ENCODE measurements around the gene NDUFS8.

NDUFS8 gene

DNA sequence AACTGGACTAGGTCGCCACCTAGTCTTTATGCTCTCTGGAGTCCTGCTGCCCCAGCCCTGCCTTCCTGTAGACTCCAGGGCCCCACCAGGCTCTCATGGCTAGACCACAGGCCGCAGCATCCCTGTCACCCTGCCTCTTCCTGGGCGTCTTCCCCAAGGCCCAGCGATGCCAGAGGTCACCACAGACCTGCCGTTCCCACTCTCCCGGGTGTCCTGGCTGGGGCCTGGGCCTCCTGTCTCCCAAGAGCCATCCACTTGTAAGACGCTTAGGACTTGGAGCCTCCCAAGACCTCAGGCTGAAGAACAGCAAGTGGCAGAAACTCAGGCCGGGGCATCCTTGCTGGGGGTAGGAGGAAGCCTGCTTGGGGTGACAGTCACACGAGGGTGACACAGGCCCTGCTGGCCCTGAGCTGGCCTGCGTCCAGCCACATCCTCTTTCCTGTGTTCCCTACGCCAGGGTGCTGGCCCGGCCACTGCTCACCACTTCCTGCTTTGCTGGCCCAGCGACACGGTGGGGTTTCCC, 6.3 kb downstream of the NDUFS8 start:
- DNase-seq (ENCODE audit: low spot score): no peak

DNA sequence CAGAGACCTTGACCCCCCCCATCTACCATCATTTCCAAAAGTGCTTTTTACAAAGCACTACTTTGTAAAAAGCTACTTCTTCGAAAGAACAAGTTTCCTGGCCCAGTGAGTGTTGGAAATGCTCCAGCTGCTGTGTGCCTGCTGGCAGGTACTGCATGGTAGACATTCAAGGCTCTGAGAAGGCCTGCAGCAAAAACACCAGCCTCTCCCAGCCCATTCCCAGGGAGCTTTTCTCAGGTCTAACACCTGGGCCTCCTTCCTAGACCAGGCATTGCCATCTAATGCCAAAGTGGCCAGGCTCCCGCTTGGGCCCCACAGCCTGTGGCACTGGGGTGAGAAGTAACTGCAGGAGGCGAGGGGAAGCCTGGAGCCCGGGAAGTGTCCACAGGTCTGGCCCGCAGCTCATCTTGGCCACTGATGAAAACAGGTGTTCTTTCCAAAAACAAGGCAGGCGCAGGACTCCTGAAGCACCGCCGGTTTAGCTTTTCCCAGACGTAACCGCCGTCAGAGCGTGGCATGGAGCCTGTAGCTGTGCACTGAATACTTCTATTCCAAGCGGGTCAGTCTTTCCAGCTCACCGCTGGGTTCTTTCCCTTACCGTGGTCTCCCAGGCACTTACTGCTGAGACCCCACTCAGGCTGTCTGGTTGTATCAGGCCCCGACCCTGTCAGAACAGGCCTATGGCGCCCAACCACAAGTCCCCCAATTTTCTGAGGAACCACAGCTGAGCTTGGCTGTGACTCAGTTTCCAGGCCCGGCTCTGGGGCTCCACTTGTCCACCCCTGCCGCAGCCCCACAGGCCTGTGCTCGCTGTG, 7.1 kb downstream of the NDUFS8 start:
- no peak for DNase-seq (ENCODE audit: low spot score)

DNA sequence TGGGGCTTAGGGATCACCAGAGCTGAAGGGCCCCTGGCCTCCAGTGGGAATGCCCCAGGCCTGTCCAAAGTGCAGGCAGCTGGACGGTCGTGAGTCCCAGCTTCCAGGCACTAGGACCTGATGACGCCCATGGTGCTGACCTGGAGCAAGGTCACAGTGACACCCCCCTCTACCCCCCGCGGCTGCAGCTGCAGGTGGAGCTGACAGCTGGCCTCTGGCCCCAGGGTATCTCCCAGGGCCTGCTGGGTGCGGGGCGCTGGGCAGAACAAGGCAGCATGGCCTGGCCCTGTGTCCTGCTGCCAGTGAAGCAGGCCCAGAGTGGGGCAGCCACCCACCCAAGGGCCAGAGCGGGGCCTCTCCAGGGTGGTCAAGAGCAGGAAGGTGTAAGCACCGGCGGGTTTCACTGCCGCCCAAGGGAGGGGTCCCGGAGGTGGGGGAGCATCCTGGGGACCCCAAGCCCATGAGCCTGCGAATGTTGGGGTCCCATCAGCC, 7.8 kb downstream of the NDUFS8 start:
- DNase-seq (ENCODE audit: low spot score): peak; percentile 43

DNA sequence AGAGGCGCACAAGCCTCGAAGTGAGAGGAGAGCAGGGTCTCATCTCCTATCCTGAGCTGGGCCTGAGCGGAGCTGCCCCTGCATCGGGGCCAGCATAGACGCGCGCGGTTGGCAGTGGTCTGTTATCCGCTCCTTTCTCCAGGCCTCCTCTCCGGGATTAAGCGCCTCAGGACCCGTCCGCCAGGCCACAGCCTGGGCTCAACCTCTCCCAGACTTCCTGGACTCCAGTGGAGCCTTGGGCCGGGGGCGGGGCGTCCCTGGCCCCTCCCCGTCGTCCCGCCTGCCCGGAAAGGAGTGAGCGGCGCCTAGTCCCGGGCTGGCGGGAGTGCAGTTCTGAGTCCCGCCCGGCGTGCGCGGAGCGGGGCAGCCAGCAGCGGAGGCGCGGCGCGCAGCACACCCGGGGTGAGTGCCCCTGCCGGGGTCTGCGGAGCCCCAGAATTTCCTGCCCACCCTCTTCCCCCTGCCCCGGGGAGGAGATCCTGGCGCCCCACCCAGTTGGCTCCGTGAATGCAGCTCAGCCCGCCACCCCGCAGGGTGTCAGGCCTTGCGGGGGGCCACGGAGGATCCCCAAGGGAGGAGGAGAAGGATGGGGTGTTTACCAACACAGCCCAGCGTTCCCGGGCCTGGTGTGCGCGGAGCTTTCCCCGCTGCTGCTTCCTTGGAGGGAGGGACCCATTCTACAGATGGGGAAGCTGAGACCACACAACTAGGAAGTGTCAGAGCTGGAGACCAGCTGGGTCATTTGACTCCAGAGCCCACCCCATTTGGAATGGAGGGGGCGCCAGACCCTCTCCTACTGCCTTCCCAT, 8.4 kb downstream of the NDUFS8 start, which contains the start of gene TCIRG1:
Gene TCIRG1, plus strand, starts transcription at position 308 of the 808 bp plus-strand sequence. CDS start 2,247 bp downstream, outside the sequence.
- peak; percentile 88 for DNase-seq (ENCODE audit: low spot score)

DNA sequence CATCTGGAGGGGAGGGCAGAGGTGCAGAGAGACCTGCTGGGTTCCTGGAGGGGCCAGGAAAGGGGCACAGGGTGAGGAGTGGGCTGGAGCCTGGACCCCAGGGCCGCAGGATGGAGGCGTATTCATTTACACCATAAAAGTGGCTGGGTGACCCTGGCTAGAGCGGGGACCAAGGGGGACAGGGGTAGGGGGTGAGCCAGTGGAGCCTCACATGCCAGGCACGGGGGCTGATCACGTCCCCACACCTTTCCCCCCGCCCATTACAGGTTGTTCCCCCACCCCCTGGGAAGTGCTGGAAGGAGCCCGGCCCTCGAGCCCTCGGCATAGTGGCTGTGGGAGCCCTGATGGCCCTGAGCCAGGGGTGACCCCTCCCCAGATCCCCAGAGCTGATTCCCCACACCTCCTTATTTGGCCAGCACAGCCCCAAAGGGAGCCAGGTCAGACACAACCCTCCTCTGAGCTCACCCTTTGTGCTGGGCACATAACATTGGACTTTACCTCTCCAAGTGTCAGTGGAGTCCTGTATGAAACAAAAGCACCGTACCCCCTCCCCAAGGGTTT, 9.1 kb downstream of the NDUFS8 start:
- no peak for DNase-seq (ENCODE audit: low spot score)

DNA sequence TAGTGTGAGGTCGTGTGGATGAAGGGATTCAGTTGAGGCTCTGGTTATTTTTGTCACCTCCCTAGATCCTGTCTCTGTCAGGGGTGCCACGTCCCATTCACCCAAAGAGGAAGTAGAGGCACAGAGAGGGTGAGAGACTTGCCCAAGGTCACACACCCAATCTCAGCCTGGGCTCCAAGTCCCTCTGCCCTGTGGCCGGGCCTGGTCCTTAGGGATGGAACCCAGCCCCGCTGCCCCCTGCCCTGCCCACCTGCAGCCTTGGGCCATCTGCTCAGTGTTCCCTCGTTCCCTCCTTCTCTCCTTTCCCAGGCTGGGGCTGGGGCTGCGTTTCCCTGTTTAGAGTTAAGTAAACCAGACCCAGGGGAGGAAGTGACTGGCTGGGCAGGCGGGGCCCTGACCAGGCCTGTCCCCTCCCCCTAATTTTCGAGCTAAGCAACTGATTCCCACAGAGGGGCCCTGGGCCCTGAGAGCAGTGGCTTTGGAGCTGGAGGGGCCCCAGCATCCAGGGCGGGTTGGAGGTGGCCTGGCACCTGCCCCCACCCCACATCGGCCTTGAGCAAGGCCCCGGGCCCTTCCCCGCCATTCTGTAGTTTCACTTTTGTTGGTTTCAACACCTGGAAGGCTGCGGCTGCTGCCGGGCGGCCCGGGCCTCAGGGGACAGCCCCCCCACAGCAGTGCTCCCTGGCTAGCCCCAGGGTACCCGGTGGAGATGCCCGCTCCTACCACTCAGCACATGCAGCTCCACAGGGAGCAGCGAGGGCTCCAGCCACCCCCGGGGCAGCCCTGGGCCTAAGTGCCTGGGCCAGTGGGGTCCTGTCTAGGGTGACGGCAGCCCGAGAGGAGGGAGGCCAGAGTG, 9.8 kb downstream of the NDUFS8 start:
- DNase-seq (ENCODE audit: low spot score): peak; percentile 76

DNA sequence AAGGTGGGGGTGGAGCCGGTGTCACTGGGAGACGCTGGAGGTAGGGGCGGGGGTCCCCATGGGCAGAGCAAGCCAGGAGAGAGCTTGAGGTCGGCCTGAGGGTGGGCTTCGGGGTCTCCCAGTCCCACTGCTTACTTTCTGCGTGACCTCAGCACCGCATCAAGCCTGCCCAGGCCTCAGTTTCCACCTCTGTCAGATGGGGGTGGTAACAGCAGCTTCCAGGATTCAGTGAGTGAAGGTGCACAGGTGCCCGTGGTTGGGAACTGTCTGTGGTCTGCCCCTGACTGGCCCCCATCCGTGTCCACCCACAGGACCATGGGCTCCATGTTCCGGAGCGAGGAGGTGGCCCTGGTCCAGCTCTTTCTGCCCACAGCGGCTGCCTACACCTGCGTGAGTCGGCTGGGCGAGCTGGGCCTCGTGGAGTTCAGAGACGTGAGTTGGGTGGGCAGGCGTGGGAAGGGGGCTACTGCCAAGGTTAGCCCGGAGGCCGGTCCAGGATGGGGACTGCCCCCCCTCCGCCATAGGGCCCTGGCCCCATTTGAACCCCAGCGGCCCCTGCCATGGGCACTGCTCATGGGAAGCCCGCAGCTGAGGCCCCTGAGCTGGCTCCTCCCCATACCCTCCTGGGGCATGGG, 10.6 kb downstream of the NDUFS8 start:
- no peak for DNase-seq (ENCODE audit: low spot score)

DNA sequence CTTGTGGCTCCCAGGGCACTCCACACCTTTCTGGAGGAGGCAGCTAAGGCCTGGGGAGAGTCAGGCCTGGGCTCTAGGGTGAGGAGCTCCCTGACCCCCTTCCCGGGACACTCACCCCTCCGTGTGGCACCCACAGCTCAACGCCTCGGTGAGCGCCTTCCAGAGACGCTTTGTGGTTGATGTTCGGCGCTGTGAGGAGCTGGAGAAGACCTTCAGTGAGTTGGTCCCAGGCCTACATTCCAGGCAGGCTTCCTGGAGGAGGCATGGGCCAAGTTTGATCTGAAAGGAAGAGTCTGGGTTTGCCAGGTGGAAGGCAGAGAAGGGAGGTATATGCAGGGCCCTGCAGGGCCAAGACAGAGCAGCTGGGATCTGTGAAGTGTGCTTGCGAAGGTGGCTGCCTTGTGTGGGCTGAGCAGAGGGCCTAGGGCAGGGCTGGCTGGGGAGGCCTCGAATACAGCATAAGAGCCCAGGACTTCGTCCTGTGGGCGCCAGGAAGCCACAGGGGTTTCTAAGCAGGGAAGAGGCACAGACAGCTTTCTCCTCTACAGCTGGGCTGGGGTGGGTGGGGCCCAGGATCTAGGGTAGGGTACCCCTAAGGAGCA, 11.2 kb downstream of the NDUFS8 start:
- no peak for DNase-seq (ENCODE audit: low spot score)

DNA sequence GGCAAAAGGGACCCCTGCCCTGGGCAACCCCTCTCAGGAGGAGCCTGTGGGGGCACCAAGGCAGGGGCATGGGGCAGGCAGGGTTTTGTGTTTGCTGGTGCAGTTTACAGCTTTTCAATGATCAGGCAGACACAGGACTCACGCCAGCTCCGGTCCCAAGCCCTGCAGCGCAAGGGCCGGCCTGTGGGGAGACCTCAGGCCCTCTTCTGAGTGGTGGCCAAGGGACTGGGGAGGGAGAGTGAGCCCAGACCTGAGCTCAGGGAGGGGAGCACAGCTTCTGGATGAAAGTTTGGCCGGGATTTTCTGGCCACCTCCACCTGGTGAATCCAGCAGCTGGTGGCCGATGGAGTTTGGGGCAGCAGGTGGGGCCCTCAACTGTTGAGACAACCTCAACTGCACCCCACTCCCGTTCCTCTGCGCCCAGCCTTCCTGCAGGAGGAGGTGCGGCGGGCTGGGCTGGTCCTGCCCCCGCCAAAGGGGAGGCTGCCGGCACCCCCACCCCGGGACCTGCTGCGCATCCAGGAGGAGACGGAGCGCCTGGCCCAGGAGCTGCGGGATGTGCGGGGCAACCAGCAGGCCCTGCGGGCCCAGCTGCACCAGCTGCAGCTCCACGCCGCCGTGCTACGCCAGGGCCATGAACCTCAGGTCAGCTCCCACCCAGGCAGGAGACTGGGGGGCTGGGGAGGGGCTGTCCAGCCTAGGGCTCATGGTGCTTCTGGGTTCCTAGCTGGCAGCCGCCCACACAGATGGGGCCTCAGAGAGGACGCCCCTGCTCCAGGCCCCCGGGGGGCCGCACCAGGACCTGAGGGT, 11.9 kb downstream of the NDUFS8 start:
- no peak for DNase-seq (ENCODE audit: low spot score)

DNA sequence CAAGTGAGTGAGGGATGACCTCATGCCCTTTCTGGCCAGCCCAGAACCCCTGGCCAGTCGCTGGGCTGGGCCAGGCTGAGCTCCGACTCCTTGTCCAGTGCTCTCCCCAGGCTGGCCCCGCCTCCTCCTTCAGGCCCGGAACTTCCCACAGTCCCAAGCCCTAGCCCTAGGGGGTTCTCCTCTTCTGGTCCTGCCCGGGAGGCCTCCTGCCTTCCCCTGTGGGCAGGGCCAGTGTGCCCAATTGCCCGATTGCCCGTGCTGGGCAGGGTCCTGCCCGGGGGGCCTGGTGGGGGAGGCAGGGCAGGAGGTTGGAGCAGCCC, 12.5 kb downstream of the NDUFS8 start:
- no peak for DNase-seq (ENCODE audit: low spot score)

DNA sequence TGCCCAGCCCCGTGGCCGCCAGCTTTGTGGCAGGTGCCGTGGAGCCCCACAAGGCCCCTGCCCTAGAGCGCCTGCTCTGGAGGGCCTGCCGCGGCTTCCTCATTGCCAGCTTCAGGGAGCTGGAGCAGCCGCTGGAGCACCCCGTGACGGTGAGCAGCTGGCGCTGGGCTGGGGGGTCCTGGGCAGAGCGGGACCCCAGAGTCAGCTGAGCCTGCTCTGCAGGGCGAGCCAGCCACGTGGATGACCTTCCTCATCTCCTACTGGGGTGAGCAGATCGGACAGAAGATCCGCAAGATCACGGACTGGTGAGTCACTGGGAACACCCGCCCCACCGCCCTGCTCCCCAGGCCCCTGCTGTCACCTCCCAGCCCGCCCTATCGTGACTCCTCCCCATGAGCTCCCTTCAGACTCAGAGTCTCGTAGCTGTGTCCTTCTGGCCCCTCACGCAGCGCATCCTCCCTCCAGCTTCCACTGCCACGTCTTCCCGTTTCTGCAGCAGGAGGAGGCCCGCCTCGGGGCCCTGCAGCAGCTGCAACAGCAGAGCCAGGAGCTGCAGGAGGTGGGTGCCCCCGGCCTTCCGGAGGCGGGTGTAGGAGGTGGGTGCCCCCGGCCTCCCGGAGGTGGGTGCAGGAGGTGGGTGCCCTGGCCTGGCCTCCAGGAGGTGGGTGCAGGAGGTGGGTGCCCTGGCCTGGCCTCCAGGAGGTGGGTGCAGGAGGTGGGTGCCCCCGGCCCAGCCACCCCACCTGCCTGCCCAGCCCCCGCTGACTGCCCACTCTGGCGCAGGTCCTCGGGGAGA, 13.1 kb downstream of the NDUFS8 start:
- no peak for DNase-seq (ENCODE audit: low spot score)

DNA sequence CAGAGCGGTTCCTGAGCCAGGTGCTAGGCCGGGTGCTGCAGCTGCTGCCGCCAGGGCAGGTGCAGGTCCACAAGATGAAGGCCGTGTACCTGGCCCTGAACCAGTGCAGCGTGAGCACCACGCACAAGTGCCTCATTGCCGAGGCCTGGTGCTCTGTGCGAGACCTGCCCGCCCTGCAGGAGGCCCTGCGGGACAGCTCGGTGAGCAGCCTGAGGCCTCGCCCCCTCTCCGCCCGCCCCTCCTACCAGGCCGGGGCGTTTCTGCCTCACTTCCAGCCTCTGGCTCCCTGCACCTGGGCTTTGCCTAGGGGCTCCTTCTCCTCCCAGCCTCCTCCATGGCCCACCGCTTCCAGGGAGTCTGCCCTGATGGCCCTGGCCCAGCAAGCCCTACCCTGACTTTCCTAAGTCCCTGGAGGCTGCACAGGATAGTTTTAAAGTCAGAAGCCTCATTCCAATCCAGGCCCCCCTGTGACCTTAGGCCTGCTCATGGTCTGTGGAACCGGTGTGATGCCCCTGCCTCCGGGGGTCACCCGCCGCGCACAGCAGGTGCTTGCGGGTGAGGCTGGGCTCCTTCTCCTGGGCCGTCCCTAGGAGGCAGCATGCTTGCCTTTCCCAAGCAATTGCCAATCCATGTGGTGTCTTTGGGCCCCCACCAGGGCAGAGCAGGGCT, 13.8 kb downstream of the NDUFS8 start:
- DNase-seq (ENCODE audit: low spot score): no peak

DNA sequence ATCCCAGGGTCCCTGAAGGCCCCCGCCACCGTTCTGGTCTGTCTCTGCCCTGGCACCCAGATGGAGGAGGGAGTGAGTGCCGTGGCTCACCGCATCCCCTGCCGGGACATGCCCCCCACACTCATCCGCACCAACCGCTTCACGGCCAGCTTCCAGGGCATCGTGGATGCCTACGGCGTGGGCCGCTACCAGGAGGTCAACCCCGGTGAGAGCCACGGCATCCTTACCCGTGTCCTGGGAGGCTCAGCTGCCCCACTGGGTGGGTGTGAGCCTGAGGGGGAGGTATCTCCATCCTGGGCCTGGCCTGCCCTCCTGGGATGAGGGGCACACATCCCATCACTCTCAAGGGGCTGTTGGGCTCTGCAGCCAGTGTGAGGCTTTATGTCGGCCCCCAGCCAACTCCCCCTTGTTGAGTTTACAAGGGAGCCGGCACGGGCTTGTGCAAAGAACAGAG, 14.4 kb downstream of the NDUFS8 start:
- no peak for DNase-seq (ENCODE audit: low spot score)

DNA sequence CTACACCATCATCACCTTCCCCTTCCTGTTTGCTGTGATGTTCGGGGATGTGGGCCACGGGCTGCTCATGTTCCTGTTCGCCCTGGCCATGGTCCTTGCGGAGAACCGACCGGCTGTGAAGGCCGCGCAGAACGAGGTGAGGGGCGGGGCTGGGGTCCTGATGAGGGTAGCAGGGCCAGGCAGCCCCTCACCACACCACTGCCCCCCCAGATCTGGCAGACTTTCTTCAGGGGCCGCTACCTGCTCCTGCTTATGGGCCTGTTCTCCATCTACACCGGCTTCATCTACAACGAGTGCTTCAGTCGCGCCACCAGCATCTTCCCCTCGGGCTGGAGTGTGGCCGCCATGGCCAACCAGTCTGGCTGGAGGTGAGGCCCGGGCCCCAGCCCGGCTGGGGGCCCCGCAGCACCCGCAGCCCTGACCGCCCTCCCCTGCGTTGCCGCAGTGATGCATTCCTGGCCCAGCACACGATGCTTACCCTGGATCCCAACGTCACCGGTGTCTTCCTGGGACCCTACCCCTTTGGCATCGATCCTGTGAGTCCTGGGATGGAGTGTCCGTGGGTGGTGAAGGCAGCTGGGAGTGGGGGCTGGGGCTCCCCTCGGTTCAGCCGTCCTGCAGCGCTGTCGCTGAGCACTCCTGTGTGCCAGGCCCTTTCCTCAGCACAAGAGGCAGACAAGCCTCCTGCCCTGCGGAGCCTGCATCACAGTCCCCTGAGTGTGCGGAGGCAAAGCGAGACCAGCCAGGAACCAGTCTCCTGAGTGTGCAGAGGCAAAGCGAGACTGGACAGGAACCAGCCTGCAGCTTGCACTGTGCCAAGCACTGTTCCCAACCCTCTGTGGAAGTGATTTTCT, 17.2 kb downstream of the NDUFS8 start:
- DNase-seq (ENCODE audit: low spot score): no peak

DNA sequence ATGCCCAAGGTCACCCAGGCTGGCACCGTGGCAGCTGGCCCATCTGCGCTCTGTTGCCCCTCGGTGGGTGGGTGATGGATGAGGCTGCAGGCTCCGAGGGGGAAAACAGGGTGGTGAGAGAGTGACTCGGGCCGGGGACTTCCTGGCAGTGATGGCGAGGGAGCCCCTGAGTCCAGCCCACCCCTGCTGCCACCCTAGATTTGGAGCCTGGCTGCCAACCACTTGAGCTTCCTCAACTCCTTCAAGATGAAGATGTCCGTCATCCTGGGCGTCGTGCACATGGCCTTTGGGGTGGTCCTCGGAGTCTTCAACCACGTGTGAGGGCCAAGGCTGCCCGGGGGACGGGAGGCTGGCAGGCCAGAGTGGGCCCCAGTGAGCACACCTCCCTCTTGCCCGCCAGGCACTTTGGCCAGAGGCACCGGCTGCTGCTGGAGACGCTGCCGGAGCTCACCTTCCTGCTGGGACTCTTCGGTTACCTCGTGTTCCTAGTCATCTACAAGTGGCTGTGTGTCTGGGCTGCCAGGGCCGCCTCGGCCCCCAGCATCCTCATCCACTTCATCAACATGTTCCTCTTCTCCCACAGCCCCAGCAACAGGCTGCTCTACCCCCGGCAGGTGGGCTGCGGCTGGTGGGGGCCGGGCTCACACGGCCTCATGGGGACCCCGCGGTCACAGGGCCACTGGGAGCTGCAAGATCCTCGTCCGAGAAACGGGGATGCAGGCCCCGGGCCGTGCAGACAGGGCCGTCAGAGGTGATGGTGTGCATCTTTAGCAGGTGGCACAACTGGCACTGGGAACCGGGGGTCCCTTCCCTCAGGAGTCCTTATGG, 18.4 kb downstream of the NDUFS8 start:
- no peak for DNase-seq (ENCODE audit: low spot score)
